Mucosa of stomach (tissue), 1 donor: ENCODE data around the gene PDCD1.
"Not testable (repeated sequence)": the region's sequence is repeated elsewhere in the genome, so short reads cannot be mapped to it uniquely, and the experiment has no call there.

ENCODE experiments used
- H3K27me3 ChIP-seq: one replicate; pipeline ENCODE4 v1.7.0; 2013; ENCODE audit warnings: mild to moderate bottlenecking, low read length; ENCODE audit not compliant: control insufficient read depth, insufficient read depth
- H3K36me3 ChIP-seq: one replicate; pipeline ENCODE4 v1.7.0; 2013; ENCODE audit warnings: low read length; ENCODE audit not compliant: control insufficient read depth, insufficient read depth
- H3K4me1 ChIP-seq: one replicate; pipeline ENCODE4 v1.7.0; 2013; ENCODE audit warnings: mild to moderate bottlenecking, low read length; ENCODE audit not compliant: control insufficient read depth, insufficient read depth
- H3K4me3 ChIP-seq: one replicate; pipeline ENCODE4 v1.7.0; 2013; ENCODE audit warnings: low read length
- H3K9ac ChIP-seq: one replicate; pipeline ENCODE4 v1.7.0; 2013; ENCODE audit warnings: mild to moderate bottlenecking, low read length, moderate library complexity
- H3K9me3 ChIP-seq: one replicate; pipeline ENCODE4 v1.7.0; 2013; ENCODE audit warnings: mild to moderate bottlenecking, low read length, moderate library complexity; ENCODE audit not compliant: control insufficient read depth
- donor health status: Pancreatic carcinoma.

The PDCD1 gene

GRCh38 chr2:241858206-241859016, at the start of gene PDCD1:
PDCD1 (minus strand) TSS chr2:241858894; CDS start chr2:241858838, 56 bp downstream.
- no peaks in the 10 kb centered on the region for H3K9me3 ChIP-seq
- H3K36me3 ChIP-seq: no peaks in the 10 kb centered on the region
- H3K4me3 ChIP-seq: no peak within 1 kb of the TSS
- peaks cover 15% of the 10 kb centered on the region for H3K4me1 ChIP-seq
- peaks cover 22% of the 10 kb centered on the region for H3K27me3 ChIP-seq
- H3K9ac ChIP-seq: peak within 1 kb of the TSS; percentile 28

- H3K9me3 ChIP-seq, H3K9ac ChIP-seq, H3K36me3 ChIP-seq, H3K4me1 ChIP-seq, H3K27me3 ChIP-seq, H3K4me3 ChIP-seq: not testable (repeated sequence)
These were observed 49.1 kb upstream of the PDCD1 start for GRCh38 chr2:241907831-241908230.

DNA sequence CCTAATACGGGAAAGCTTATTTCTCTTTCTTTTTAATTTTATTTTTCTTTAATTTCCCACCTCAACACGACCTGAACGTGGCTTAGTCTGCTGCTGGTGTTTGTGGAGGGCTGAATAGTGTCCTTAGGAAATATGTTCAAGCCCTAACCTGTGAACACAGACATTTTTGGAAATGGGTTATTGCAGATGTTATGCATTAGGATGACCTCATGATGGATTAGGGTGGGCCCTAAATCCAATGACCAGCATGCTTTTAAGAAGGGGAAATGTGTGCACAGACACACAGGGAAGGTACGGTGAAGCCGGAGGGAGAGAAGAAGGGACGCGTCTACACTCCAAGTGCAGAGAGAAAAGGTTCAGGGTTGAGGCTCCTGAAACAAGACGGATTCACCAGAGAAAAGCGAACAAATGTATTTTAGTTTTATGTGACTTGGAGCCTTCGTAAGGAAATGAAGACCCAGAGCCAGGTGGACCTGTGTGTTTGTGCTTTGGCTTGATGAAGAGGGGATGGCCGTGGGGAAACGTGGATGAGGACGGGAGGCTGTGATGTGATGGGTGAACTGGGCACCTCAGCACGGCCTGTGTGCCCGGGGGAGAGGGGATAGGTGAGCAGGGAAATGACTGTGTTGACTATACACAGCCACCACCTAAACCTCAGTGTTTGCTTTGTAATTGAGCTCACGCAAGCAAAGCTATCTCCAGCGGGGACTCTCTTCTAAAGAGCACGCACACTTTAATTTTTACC, 48.3 kb upstream of the PDCD1 start:
- H3K4me1 ChIP-seq: no peaks in the 10 kb centered on the region
- no peak overlapping the region for H3K9ac ChIP-seq
- H3K9me3 ChIP-seq: no peaks in the 10 kb centered on the region
- no peaks in the 10 kb centered on the region for H3K27me3 ChIP-seq
- H3K4me3 ChIP-seq: no peak overlapping the region
- H3K36me3 ChIP-seq: no peaks in the 10 kb centered on the region

- not testable (repeated sequence) for H3K27me3 ChIP-seq, H3K4me3 ChIP-seq, H3K9ac ChIP-seq, H3K9me3 ChIP-seq, H3K4me1 ChIP-seq, H3K36me3 ChIP-seq
These were observed 47.7 kb upstream of the PDCD1 start for GRCh38 chr2:241906378-241906770.

- Histone ChIP-seq H3K27me3 (peaks cover 5% of the 10 kb centered on the region), H3K36me3 (no peaks in the 10 kb centered on the region), H3K9ac (no peak overlapping the region), H3K4me3 (no peak overlapping the region), H3K4me1 (peaks cover 6% of the 10 kb centered on the region), H3K9me3 (no peaks in the 10 kb centered on the region)
These were observed 47.2 kb upstream of the PDCD1 start for GRCh38 chr2:241905716-241906377.

DNA sequence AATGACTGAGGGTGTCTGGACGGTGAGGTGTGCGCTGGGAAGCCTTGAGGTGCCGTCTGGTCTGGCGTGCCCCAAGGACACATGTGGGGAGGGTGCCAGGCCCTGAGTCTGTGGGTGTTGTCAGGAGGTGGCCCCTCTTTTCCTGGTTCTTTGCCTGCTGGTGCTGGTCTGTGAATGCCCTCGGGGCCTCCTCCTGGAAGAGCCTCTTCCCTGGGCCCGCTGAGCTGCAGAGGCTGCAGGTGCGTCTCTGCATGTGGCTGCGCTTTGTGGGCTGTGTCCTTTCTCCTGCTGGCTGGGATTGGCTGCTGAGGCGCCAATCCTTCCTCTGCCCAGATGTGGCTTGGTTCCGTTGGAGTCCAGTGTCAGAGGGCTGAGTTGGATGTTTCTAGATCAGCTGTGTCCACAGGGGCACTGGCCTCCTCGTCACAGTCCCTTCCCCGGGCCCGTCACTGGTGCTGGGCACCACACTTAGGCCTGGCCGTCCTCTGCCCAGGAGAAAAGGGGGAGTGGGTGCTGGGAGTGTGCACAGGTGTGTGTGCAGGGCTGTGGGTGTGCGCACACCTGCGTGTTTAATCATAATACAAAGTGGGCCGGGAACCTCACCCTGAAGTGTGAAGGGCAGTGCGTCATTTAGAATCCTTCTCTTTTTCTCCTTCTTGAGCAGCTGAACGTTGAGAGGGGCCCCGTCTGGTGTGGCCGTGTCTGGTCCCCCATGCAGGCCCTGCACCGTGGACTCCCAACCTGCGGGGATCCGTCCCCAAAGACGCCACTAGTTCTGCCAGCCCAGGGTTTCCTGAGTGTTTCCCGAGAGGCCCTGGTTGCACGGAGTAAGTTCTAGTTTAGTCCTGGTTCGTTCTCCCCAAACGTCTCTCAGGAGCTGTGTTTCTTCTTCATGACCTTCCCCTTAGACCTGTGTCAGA, 46.4 kb upstream of the PDCD1 start:
- Histone ChIP-seq H3K4me1 (peaks cover 8% of the 10 kb centered on the region), H3K9ac (no peak overlapping the region), H3K36me3 (no peaks in the 10 kb centered on the region), H3K9me3 (no peaks in the 10 kb centered on the region), H3K27me3 (peaks cover 5% of the 10 kb centered on the region), H3K4me3 (no peak overlapping the region)

DNA sequence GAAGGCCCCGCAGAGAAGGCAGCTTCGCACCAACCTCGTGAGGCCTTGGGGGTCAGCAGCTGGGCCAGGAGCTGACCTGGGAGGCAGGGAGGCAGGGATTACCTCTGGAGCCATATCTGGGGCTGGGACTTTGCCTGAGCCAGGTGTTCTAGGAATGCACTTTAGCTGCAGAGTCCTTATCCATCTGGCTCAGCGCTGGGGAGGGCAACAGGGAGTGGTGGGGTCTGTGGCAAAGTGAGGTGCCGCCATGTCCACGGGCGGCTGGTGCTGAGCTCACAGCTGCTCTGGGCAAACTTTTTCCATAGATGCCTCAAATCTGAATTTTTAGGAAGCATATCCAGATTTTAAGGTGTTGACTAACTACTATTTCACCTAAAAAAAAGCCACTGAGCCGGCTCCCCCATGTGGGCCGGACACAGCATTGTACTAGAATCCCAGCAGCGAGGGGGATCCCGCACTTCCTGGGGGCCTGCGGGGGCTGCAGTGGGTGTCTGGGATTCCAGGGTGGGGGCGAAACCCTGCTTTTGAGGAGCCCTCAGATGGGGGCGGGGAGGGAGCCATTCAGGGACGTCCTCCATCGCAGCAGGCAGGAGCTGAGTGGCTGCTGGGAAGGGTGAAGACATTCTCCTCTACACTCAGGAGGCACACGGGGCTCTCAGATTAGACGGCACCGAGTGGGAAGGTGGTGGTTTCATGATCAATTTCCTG, 45.5 kb upstream of the PDCD1 start:
- H3K27me3 ChIP-seq: peaks cover 5% of the 10 kb centered on the region
- H3K36me3 ChIP-seq: no peaks in the 10 kb centered on the region
- H3K4me1 ChIP-seq: peaks cover 10% of the 10 kb centered on the region
- H3K4me3 ChIP-seq: no peak overlapping the region
- no peak overlapping the region for H3K9ac ChIP-seq
- H3K9me3 ChIP-seq: no peaks in the 10 kb centered on the region

- no peak overlapping the region for H3K4me3 ChIP-seq
- no peak overlapping the region for H3K9ac ChIP-seq
- H3K36me3 ChIP-seq: no peaks in the 10 kb centered on the region
- H3K4me1 ChIP-seq: peaks cover 10% of the 10 kb centered on the region
- H3K27me3 ChIP-seq: peaks cover 5% of the 10 kb centered on the region
- H3K9me3 ChIP-seq: no peaks in the 10 kb centered on the region
These were observed 44.7 kb upstream of the PDCD1 start for GRCh38 chr2:241903121-241904010.

DNA sequence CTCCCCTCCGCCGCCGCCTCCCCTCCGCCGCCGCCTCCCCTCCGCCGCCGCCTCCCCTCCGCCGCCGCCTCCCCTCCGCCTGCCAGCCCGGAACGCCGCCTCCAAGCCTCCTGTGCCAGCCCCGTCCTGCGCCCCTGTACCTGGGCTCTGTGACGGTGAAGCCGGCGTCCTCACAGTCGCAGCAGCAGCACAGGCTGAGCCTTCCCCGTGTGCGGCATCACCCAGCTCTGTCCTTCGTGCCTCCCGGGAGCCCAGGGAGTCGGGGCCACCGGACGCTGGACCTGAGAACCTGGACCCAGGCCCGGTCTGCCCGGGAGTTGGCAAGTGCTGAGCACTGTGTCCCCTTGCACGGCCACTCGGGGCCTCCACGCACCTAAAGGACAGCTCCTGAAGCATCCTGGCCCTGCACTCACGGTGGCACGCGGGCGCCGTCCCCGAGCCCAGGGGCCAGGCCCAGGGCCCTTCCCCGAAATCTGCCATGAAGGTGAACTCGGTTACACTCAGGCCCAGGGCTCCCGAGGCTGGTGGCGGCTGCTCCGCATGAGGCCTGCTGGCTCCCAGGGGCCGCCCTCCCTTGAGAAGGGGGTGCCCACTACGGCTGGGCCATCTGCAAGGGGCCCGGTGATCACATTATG, 43.8 kb upstream of the PDCD1 start:
- no peak overlapping the region for H3K4me3 ChIP-seq
- H3K9me3 ChIP-seq: no peaks in the 10 kb centered on the region
- no peaks in the 10 kb centered on the region for H3K36me3 ChIP-seq
- H3K9ac ChIP-seq: no peak overlapping the region
- H3K27me3 ChIP-seq: peaks cover 5% of the 10 kb centered on the region
- H3K4me1 ChIP-seq: peaks cover 10% of the 10 kb centered on the region
